Activated naive CD4-positive, alpha-beta T cell (primary cell): Measurements from ENCODE around the gene IGFBP5.

Experiments
- DNase-seq, 4 experiments: peaks; one replicate each; lab custom pipeline; 2025; lab: John Stamatoyannopoulos, UW

The IGFBP5 gene

GRCh38 chr2:216713691-216714336 lies 18.5 kb upstream of the IGFBP5 start:
- no peak for DNase-seq

- DNase-seq, result no peak
Measured at GRCh38 chr2:216711348-216711747, 16.0 kb upstream of the IGFBP5 start.

- DNase-seq, result no peak
Measured at GRCh38 chr2:216710551-216711301, 15.4 kb upstream of the IGFBP5 start.

GRCh38 chr2:216702756-216703155 lies 7.4 kb upstream of the IGFBP5 start:
- no peak for DNase-seq

GRCh38 chr2:216701544-216701943 lies 6.2 kb upstream of the IGFBP5 start:
- DNase-seq, result no peak

GRCh38 chr2:216700781-216701180 lies 5.4 kb upstream of the IGFBP5 start:
- no peak for DNase-seq

- DNase-seq, result no peak
Measured at GRCh38 chr2:216700088-216700567, 4.8 kb upstream of the IGFBP5 start.

GRCh38 chr2:216698895-216699294 lies 3.5 kb upstream of the IGFBP5 start:
- DNase-seq, result no peak

GRCh38 chr2:216698293-216698692 lies 2.9 kb upstream of the IGFBP5 start:
- no peak for DNase-seq

GRCh38 chr2:216696751-216697560 lies 1.6 kb upstream of the IGFBP5 start:
- DNase-seq, result no peak

- no peak for DNase-seq
Measured at GRCh38 chr2:216696321-216696720, 972 bp upstream of the IGFBP5 start.

GRCh38 chr2:216694826-216695217 lies 527 bp downstream of the IGFBP5 start:
- no peak for DNase-seq

- peak in 2 of 4 experiments; percentile 12 to 33 for DNase-seq
Measured at GRCh38 chr2:216694082-216694825, 1.1 kb downstream of the IGFBP5 start.

- no peak for DNase-seq
Measured at GRCh38 chr2:216693414-216694080, 1.8 kb downstream of the IGFBP5 start.

- peak in 3 of 4 experiments; percentile 5 to 60 (median 30) for DNase-seq
Measured at GRCh38 chr2:216692636-216693413, 2.5 kb downstream of the IGFBP5 start.

GRCh38 chr2:216690853-216691741 lies 4.3 kb downstream of the IGFBP5 start:
- DNase-seq, result no peak

- DNase-seq, result no peak
Measured at GRCh38 chr2:216690456-216690852, 4.9 kb downstream of the IGFBP5 start.

GRCh38 chr2:216689397-216689796 lies 6.0 kb downstream of the IGFBP5 start:
- no peak for DNase-seq

GRCh38 chr2:216688731-216689340 lies 6.5 kb downstream of the IGFBP5 start:
- DNase-seq, result no peak
